Activated B cell treated with CpG ODN at 0.5 μM for 24 hours (primary cell): ENCODE data around the gene HOXD12. TPM values are rescaled to one million over a fixed set of nuclear protein-coding genes. Genes with fewer than 3 reads are reported as not detected.

Experiments
- ATAC-seq: fragments of 200-7000 bp; cut with Tn5 transposase; one replicate; pipeline ENCODE4 v1.10.0; 2021; ENCODE audit warnings: low read depth, mild to moderate bottlenecking, moderate library complexity
- CTCF ChIA-PET: fragments of 350-600 bp; sonication (Branson Sonifier 250); formaldehyde crosslinking; loops from one replicate; lab custom pipeline; 2021; ENCODE audit warnings: antibody characterized with exemption; lab: Charles Lee
- POLR2A ChIA-PET: fragments of 350-600 bp; sonication (Branson Sonifier 250); formaldehyde crosslinking; loops from one replicate; lab custom pipeline; 2021; ENCODE audit warnings: antibody characterized with exemption; lab: Charles Lee
- DNase-seq: peaks from one replicate; pipeline ENCODE4 v3.0.0; 2022
- H3K27ac Mint-ChIP-seq: one replicate; pipeline ENCODE4 v1.8.0; 2020; ENCODE audit warnings: mixed read lengths
- H3K27me3 Mint-ChIP-seq: one replicate; pipeline ENCODE4 v1.8.0; 2021; ENCODE audit warnings: mixed read lengths
- H3K36me3 Mint-ChIP-seq: one replicate; pipeline ENCODE4 v1.8.0; 2021; ENCODE audit warnings: low read depth, mixed read lengths
- H3K4me1 Mint-ChIP-seq: one replicate; pipeline ENCODE4 v1.8.0; 2021; ENCODE audit warnings: mixed read lengths
- H3K4me3 Mint-ChIP-seq: one replicate; pipeline ENCODE4 v1.8.0; 2020; ENCODE audit warnings: mild to moderate bottlenecking, mixed read lengths
- H3K9me3 Mint-ChIP-seq: one replicate; pipeline ENCODE4 v1.8.0; 2020; ENCODE audit warnings: mixed read lengths
- intact Hi-C: fragments of 100-400 bp; cut with micrococcal nuclease; formaldehyde crosslinking; loops from one replicate; pipeline ENCODE4 v1.15.1; 2024
- total RNA-seq: library from RNA; stranded (reverse); gene quantifications from 2 replicates; pipeline ENCODE4 v1.2.3, GENCODE V29; 2022
- TF ChIP-seq, protein P1 (sequence below): fragments of 200-600 bp; IDR thresholded peaks from one replicate; pipeline ENCODE4 v1.8.0; 2022; ENCODE audit warnings: antibody characterized with exemption, mild to moderate bottlenecking

The HOXD12 gene
- total RNA-seq, 1 donor from 2014 or later = not detected

DNA sequence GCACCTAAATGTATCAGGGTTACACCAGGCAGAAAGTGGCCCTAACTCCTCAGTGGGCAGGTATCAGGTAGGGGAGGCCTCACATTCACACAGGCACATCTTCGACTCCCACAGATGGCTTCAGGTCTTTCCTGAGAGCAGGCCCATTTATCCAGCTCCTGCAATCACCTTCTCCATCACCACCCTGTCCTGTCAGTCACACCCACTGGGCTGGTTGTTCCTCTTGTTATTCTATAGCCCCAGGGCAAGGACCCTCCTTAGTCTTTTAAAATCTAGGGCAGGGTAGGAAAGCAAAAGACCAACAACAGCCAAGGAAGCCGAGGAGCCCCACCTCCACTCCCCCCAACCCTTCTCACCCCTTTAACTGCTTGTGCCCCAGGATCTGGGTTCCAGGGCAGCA, 42.7 kb downstream of the HOXD12 start:
- TF ChIP-seq, protein P1, sequence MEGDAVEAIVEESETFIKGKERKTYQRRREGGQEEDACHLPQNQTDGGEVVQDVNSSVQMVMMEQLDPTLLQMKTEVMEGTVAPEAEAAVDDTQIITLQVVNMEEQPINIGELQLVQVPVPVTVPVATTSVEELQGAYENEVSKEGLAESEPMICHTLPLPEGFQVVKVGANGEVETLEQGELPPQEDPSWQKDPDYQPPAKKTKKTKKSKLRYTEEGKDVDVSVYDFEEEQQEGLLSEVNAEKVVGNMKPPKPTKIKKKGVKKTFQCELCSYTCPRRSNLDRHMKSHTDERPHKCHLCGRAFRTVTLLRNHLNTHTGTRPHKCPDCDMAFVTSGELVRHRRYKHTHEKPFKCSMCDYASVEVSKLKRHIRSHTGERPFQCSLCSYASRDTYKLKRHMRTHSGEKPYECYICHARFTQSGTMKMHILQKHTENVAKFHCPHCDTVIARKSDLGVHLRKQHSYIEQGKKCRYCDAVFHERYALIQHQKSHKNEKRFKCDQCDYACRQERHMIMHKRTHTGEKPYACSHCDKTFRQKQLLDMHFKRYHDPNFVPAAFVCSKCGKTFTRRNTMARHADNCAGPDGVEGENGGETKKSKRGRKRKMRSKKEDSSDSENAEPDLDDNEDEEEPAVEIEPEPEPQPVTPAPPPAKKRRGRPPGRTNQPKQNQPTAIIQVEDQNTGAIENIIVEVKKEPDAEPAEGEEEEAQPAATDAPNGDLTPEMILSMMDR = no peak
- H3K4me1 Mint-ChIP-seq = peaks cover 10% of the 10 kb centered on the region
- ChIA-PET POLR2A (no interaction called here), CTCF (interaction anchor here (1.3 kb wide), 1 partner anchor 313 kb away, joined by 4 read pairs; no protein-coding TSS in a partner anchor)
- no peak for DNase-seq
- no peak overlapping the region for H3K27ac Mint-ChIP-seq
- H3K4me3 Mint-ChIP-seq = no peak overlapping the region
- peaks cover 77% of the 10 kb centered on the region for H3K27me3 Mint-ChIP-seq
- intact Hi-C loops = loop anchor here (5.0 kb wide), 2 partner anchors 510 to 1005 kb away; no protein-coding TSS in a partner anchor
- H3K9me3 Mint-ChIP-seq = peaks cover 7% of the 10 kb centered on the region
- H3K36me3 Mint-ChIP-seq = no peaks in the 10 kb centered on the region
- ATAC-seq = no peak

DNA sequence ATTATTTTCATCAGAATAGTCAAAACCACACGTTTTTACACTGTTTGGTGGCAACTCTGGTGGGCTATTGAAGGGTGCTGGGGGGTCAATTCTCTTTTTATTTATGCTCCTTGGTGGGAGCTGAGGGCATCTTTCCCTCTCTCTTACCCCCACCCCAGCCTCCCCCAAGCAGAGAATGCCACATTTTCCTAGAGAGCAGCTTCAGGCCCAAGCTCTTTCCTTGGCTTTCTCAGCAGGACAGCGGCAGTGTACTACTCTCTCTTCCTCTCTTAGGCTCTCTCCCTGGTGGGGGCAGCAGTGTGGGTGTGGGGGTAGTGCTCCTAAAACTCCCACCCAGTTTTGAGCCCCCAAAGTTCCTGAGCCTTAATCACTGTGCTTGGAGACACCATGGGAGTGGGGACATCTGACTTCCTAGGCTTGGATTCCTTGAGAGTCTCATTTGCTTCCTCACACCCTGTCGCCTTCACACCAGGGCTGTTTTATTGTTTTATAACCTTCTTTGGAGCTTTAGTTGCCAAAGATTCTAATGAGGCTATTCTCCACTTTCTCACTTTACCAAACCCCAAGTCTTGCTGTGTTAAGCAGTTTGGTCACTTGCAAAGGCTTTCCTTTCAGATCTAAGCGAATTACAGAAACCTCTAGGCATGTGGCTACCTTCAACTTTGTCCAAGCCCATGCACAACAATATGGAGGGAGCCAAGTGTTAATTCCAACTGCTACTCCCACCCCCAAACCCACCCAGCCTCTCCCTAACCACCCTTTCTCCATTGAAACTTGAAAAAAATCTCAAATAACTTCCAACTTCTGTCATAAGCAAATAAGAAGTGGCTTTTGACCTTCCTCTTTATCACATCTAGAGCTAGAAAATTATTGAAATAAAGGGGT, 45.7 kb downstream of the HOXD12 start:
- H3K9me3 Mint-ChIP-seq = no peaks in the 10 kb centered on the region
- no peak for DNase-seq
- H3K4me1 Mint-ChIP-seq = peaks cover 8% of the 10 kb centered on the region
- H3K36me3 Mint-ChIP-seq = no peaks in the 10 kb centered on the region
- H3K27ac Mint-ChIP-seq = no peak overlapping the region
- no peak overlapping the region for H3K4me3 Mint-ChIP-seq
- no peak for ATAC-seq
- ChIA-PET CTCF (no interaction called here), POLR2A (no interaction called here)
- intact Hi-C loops = no loop called here
- H3K27me3 Mint-ChIP-seq = peaks cover 79% of the 10 kb centered on the region
- TF ChIP-seq, protein P1 = no peak

DNA sequence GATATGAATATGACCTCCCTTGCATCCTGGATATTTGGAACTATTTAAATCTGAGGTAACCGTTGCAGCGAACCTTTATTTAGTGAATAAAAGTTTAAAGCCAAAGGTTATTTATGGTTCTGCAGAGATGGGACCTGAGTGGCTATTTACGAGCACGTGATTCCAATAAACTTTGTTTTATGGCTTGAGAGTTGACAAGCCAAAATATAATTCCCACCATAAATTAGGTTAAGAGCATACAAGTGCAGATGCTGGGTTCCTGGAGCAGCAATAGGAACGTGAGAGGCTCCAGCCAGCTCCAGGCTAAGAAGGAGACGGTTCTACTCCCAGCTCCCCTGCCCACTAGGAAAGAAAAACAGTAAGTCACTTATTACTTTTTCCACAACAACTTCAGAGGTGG, 46.5 kb downstream of the HOXD12 start:
- ATAC-seq = no peak
- ChIA-PET CTCF (no interaction called here), POLR2A (no interaction called here)
- intact Hi-C loops = no loop called here
- H3K36me3 Mint-ChIP-seq = no peaks in the 10 kb centered on the region
- H3K27ac Mint-ChIP-seq = no peak overlapping the region
- no peaks in the 10 kb centered on the region for H3K9me3 Mint-ChIP-seq
- TF ChIP-seq, protein P1 = no peak
- no peak overlapping the region for H3K4me3 Mint-ChIP-seq
- H3K4me1 Mint-ChIP-seq = peaks cover 3% of the 10 kb centered on the region
- DNase-seq = no peak
- H3K27me3 Mint-ChIP-seq = peaks cover 83% of the 10 kb centered on the region

DNA sequence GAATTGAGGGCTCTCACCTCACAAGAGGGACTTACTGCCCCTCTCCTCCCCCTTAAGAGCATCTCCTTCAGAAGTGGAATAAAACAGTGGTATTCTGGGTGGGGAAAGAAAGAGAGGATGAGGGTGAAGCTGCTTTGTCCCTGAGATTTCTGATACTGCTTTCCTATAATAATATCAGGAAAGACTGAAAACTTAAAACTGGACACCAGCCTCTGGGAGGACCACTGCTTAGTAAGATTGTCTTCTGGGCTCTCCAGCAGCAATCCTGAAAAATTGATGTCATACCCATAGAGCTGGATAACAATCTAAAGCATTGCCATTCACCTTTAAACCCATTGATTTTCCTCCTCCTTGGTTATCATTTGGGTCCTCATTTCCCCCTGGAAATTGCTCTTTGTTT, 47.0 kb downstream of the HOXD12 start:
- ChIA-PET CTCF (no interaction called here), POLR2A (no interaction called here)
- Mint-ChIP-seq H3K9me3 (no peaks in the 10 kb centered on the region), H3K4me1 (no peaks in the 10 kb centered on the region), H3K27me3 (peaks cover 82% of the 10 kb centered on the region), H3K4me3 (no peak overlapping the region), H3K27ac (no peak overlapping the region), H3K36me3 (no peaks in the 10 kb centered on the region)
- DNase-seq = no peak
- intact Hi-C loops = no loop called here
- no peak for ATAC-seq
- TF ChIP-seq, protein P1 = no peak

DNA sequence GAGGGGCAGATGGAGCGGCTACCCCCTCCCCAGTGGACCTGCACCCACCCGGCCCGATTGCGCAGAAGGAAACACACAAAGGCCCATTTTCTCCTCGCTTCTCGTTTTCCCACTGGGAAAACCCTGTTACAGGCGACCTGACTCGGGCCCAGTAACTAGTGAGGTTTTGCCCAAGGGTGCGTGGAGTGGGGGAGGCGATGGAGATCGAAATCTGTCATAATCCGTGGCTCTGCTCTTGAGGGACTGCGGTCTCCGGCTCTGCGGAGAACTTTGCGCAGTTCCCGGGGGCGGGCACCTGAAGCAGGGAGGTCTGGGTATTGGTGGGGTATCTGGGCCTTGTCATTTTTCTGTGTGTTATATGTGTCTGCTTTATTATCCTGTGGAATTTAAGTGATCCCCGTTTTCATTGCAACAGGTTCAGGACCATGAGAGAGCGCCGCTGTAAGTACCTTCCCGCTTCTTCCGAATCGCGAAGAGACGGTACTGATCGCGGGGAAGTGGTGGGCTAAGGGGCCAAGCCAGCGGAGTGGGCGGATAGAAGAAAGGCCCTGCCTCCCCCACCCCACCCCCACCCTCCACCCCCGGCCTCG, 47.7 kb downstream of the HOXD12 start:
- TF ChIP-seq, protein P1 = no peak
- no peak for DNase-seq
- peaks cover 75% of the 10 kb centered on the region for H3K27me3 Mint-ChIP-seq
- H3K4me1 Mint-ChIP-seq = no peaks in the 10 kb centered on the region
- intact Hi-C loops = no loop called here
- ATAC-seq = no peak
- H3K27ac Mint-ChIP-seq = no peak overlapping the region
- no peaks in the 10 kb centered on the region for H3K9me3 Mint-ChIP-seq
- no peaks in the 10 kb centered on the region for H3K36me3 Mint-ChIP-seq
- no peak overlapping the region for H3K4me3 Mint-ChIP-seq
- ChIA-PET POLR2A (no interaction called here), CTCF (no interaction called here)
